ENCODE data around the gene MIOX.
A peak's percentile ranks its signal among the peaks of the same experiment; 100 is the strongest.

GRCh38 chr22:50474710-50475651, 11.7 kb upstream of the MIOX start, which contains the start of gene SBF1:
- TF ChIP-seq POLR2AphosphoS5 (IDR thresholded peaks at IDR 0.05) = no peak
- TF ChIP-seq POLR2A (IDR thresholded peaks at IDR 0.05) = peak; percentile 65 to 91
- TF ChIP-seq, protein P1, sequence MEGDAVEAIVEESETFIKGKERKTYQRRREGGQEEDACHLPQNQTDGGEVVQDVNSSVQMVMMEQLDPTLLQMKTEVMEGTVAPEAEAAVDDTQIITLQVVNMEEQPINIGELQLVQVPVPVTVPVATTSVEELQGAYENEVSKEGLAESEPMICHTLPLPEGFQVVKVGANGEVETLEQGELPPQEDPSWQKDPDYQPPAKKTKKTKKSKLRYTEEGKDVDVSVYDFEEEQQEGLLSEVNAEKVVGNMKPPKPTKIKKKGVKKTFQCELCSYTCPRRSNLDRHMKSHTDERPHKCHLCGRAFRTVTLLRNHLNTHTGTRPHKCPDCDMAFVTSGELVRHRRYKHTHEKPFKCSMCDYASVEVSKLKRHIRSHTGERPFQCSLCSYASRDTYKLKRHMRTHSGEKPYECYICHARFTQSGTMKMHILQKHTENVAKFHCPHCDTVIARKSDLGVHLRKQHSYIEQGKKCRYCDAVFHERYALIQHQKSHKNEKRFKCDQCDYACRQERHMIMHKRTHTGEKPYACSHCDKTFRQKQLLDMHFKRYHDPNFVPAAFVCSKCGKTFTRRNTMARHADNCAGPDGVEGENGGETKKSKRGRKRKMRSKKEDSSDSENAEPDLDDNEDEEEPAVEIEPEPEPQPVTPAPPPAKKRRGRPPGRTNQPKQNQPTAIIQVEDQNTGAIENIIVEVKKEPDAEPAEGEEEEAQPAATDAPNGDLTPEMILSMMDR (IDR thresholded peaks at IDR 0.05) = no peak
